Muscle layer of duodenum (tissue), 2 donors: ENCODE measurements around the gene SIAH2.

Experiments
- H3K27ac ChIP-seq: one replicate; pipeline ENCODE4 v1.7.0; 2013; ENCODE audit warnings: mild to moderate bottlenecking, low read length
- H3K27me3 ChIP-seq: one replicate; pipeline ENCODE4 v1.7.0; 2013; ENCODE audit warnings: low read depth, mild to moderate bottlenecking, control low read depth, low read length
- H3K36me3 ChIP-seq, 2 donors: one replicate each; pipeline ENCODE4 v1.7.0; 2013; ENCODE audit warnings: low read length in 2 of 2, control low read depth in 1 of 2, mild to moderate bottlenecking in 1 of 2; ENCODE audit not compliant: insufficient read depth in 2 of 2, control insufficient read depth in 1 of 2
- H3K4me1 ChIP-seq, 2 donors: one replicate each; pipeline ENCODE4 v1.7.0; 2013; ENCODE audit warnings: low read length in 2 of 2, mild to moderate bottlenecking in 2 of 2, control low read depth in 1 of 2, moderate library complexity in 1 of 2; ENCODE audit not compliant: insufficient read depth in 2 of 2, control insufficient read depth in 1 of 2
- H3K4me3 ChIP-seq, 2 donors: one replicate each; pipeline ENCODE4 v1.7.0; 2013; ENCODE audit warnings: low read length in 2 of 2, low read depth in 1 of 2, mild to moderate bottlenecking in 1 of 2
- H3K9me3 ChIP-seq, 2 donors: one replicate each; pipeline ENCODE4 v1.7.0; 2013; ENCODE audit warnings: low read length in 2 of 2, control low read depth in 1 of 2, mild to moderate bottlenecking in 1 of 2; ENCODE audit not compliant: control insufficient read depth in 1 of 2
- donor health status: healthy.

Gene SIAH2

GRCh38 chr3:150739200-150739863 lies 23.6 kb downstream of the SIAH2 start:
- Histone ChIP-seq H3K9me3 (no peaks in the 10 kb centered on the region), H3K36me3 (peaks cover 12 to 17% of the 10 kb centered on the region in 2 donors), H3K4me1 (peaks cover 3 to 13% of the 10 kb centered on the region in 2 donors), H3K27ac (no peak overlapping the region), H3K4me3 (no peak overlapping the region), H3K27me3 (no peaks in the 10 kb centered on the region)

DNA sequence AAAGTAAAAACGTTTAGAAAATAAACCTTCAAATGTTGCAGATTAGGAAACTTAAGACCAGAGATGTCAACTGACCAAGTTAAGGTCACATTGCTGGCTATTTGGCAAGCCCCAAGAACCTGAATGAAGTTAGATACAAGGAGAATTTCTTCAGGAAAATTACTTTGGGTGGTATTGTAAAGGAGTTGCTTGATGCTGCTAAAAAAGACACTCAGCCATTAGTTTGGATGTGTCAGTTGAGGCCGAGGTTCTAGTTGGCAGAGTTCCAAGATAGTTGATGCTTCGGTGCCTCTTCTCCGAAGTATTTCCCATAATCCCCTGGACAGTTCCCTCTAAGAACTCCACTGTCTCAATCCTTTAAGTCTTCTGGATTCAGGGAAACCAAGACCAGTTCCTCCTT lies 24.3 kb downstream of the SIAH2 start:
- no peaks in the 10 kb centered on the region for H3K27me3 ChIP-seq
- peaks cover 12 to 17% of the 10 kb centered on the region in 2 donors for H3K36me3 ChIP-seq

DNA sequence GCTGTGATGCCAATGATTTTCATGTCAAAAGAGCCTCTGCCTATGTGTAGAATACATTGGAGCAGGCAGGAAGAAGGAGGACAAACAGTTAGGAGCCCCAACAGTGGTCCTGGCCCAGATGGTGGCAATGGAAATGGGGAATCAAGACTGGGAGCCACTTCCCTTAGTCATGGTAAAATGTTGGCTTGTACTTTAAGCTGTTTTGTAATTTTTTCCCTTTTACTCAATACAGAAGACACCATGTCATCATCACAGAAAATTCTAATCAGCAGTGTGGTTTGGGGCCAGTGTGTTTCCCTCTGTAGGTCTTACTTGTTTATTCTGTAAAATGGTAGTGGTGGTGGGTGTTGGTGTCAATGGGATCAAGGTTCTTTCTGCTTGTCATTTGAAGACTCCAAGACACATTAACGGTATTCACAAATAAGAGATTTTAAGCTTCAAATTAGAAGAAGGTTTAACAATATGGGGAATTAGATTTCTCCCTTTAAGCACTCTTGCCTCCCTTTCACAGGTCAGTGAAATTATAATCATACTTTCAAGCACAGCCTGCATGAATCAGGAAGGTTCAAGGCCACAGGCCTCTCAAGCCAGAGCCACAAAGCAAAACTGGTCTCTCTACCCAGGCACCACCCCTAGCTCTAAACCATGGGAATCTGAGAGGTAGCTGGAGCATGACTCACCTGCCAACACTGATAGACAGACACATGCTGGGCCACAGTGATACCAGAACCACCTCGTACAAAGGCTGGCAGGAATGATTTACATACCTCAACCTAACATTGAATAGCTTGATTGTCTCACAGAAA lies 24.9 kb downstream of the SIAH2 start:
- no peak overlapping the region for H3K27ac ChIP-seq
- H3K4me3 ChIP-seq = no peak overlapping the region
- H3K27me3 ChIP-seq = no peaks in the 10 kb centered on the region
- no peaks in the 10 kb centered on the region for H3K9me3 ChIP-seq
- peaks cover 3 to 8% of the 10 kb centered on the region in 2 donors for H3K4me1 ChIP-seq
- peaks cover 12 to 17% of the 10 kb centered on the region in 2 donors for H3K36me3 ChIP-seq

More for the DNA sequence above, 24.3 kb downstream of the SIAH2 start:
- H3K9me3 ChIP-seq = no peaks in the 10 kb centered on the region
- peaks cover 3 to 8% of the 10 kb centered on the region in 2 donors for H3K4me1 ChIP-seq
- no peak overlapping the region for H3K4me3 ChIP-seq
- H3K27ac ChIP-seq = no peak overlapping the region

DNA sequence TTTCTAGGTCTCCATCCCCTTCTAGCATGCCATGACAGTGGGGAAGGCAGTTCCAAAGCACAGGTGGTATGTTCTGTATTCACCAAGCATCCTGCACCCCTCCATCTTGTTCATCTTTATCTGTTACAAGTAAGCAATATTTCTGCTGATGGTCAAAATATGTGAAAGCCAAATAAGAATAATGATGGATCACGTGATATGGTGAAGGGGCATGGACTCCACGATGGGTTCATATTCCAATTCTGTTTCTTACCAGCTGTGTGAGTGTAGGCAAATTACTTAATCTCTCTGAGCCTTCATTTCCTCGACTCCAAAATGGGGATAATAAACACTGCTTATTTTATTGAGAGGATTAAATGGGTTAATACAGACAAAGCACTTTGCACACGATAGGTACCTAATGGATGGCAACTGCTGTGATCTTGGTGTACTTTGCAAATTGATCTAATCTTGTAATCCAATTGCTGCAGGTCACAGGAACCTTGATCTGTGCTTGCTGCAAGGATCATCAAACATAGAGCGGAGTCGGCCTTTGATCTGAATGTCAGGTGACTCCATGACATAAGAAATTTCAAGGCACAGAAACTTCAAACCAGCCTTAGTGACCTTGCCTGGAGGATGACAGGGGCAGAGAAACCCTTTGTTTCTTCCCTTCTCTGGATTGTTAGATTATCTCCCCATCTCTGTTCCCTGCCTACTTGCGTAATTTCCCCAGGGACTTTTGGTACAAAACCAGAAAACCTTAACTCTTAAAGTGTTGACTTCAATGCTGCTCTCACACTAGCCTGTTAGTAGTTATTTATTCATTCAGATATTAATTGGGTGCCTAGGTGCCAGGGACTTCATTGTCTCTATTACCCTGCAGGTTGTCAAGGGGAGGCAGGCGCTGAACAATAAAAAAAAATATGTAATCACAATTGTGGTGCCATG lies 25.8 kb downstream of the SIAH2 start:
- Histone ChIP-seq H3K27ac (no peak overlapping the region), H3K4me1 (peaks cover 3 to 8% of the 10 kb centered on the region in 2 donors), H3K4me3 (no peak overlapping the region), H3K27me3 (no peaks in the 10 kb centered on the region), H3K36me3 (peaks cover 10 to 15% of the 10 kb centered on the region in 2 donors), H3K9me3 (no peaks in the 10 kb centered on the region)

DNA sequence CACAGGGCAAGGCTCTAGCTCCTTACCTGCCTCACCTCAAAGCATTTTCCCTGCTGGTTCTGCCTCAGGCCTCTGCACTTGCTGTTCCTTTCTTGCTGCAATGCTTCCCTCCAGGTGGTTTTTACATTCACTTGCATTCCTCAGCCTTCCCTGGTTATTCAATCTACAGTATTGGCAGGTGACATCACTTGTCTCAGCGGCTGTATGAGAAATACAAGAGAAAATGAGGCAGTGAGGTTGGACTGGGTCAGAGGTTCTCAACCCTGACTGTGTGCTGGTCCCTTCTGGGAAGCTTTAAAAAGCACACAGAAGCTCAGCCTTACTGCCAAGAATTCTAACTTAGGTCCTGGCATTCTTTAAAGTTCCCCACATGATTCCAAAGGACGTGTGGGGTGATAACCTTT lies 26.7 kb downstream of the SIAH2 start:
- Histone ChIP-seq H3K4me1 (peaks cover 3 to 8% of the 10 kb centered on the region in 2 donors), H3K36me3 (peaks cover 6 to 7% of the 10 kb centered on the region in 2 donors), H3K27me3 (no peaks in the 10 kb centered on the region), H3K27ac (no peak overlapping the region), H3K4me3 (no peak overlapping the region), H3K9me3 (no peaks in the 10 kb centered on the region)

DNA sequence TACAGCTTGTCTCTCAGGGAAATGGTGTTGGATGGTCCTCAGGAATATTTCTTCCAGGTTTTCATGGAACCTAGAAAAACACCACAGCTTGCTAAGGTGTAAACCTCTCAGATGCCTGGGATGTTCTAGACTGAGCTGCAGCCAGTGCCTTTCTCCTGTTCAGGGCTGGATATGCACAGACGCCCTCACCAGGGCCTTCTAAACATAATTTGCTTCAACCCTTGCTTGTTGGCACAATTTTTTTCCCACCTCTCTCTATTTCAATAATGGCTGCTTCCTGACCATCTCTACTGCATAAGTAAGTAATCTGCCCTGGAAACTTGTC lies 28.2 kb downstream of the SIAH2 start:
- Histone ChIP-seq H3K27me3 (no peaks in the 10 kb centered on the region), H3K36me3 (no peaks in the 10 kb centered on the region), H3K4me1 (peaks cover 3 to 8% of the 10 kb centered on the region in 2 donors), H3K27ac (no peak overlapping the region), H3K4me3 (no peak overlapping the region), H3K9me3 (no peaks in the 10 kb centered on the region)

- Histone ChIP-seq H3K36me3 (no peaks in the 10 kb centered on the region), H3K4me1 (peaks cover 3 to 8% of the 10 kb centered on the region in 2 donors), H3K4me3 (no peak overlapping the region), H3K9me3 (no peaks in the 10 kb centered on the region), H3K27me3 (no peaks in the 10 kb centered on the region), H3K27ac (no peak overlapping the region)
Observed at GRCh38 chr3:150733936-150734794, 28.8 kb downstream of the SIAH2 start.

DNA sequence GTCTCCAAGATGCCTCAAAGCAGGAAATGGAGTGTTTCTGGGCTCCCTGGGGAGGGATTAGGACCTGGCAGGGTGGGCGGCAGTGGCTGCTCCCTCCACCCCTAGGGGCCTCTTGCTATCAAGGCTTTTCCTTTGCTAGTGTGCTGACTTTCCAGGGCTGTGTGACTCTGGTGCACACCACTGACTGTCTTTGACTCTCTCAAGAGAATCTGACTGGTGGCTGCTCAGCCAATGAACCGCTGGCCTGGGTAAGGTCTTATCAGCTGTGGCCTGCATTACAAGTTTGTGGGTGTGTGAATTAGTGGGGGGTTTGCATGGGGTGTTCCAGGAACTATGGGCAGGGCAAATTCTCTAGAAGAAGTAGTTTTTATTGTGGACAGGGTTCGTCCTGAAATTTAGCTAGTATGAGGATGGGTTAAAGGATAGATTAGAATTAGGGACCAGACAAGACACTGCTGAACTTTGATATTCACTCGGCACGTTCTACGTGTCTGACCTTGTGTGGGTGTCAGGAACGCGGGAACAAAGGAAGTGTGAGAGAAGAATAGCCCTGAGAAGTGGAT lies 29.5 kb downstream of the SIAH2 start:
- H3K27ac ChIP-seq = no peak overlapping the region
- no peaks in the 10 kb centered on the region for H3K27me3 ChIP-seq
- H3K4me3 ChIP-seq = no peak overlapping the region
- H3K36me3 ChIP-seq = no peaks in the 10 kb centered on the region
- H3K4me1 ChIP-seq = peaks cover 0 to 8% of the 10 kb centered on the region in 2 donors
- H3K9me3 ChIP-seq = no peaks in the 10 kb centered on the region

GRCh38 chr3:150729682-150730360 lies 33.1 kb downstream of the SIAH2 start:
- Histone ChIP-seq H3K27ac (no peak overlapping the region), H3K4me3 (no peak overlapping the region), H3K36me3 (no peaks in the 10 kb centered on the region), H3K9me3 (no peaks in the 10 kb centered on the region), H3K27me3 (no peaks in the 10 kb centered on the region), H3K4me1 (no peaks in the 10 kb centered on the region)
